ENCODE results near the gene RNF175.

GRCh38 chr4:153683763-153684181 is 76.1 kb downstream of the RNF175 start:
- no peak for TF ChIP-seq CTCF (IDR thresholded peaks at IDR 0.05)
- no peak for TF ChIP-seq ATF3 (CRISPR knock-in tag; conservative IDR thresholded peaks at IDR 0.05)
- 0 out of 2 replicates have a peak, but pooled peaks have one; percentile 47 for TF ChIP-seq CREB1 (CRISPR knock-in tag; IDR thresholded peaks at IDR 0.05)
- no peak for TF ChIP-seq NR1H2 (CRISPR knock-in tag; IDR thresholded peaks at IDR 0.05)
- peak; percentile 96 for TF ChIP-seq MAX (CRISPR knock-in tag; IDR thresholded peaks at IDR 0.05)
- TF ChIP-seq USF1 (CRISPR knock-in tag; IDR thresholded peaks at IDR 0.05): peak; percentile 75; the same call in 1 of the 2 replicates
- TF ChIP-seq FOXP4 (CRISPR knock-in tag; IDR thresholded peaks at IDR 0.05): no peak
